ENCODE measurements around the gene FAM170B. TPM values are rescaled to one million over a fixed set of nuclear protein-coding genes. Genes with fewer than 3 reads are reported as not detected.

The FAM170B gene
- total RNA-seq, 1 donor from 2014 or later, result not detected

- Histone ChIP-seq H3K9me3 (ENCODE audit: low read depth) (no peaks in the 10 kb centered on the region), H4K20me1 (ENCODE audit: low read depth) (no peaks in the 10 kb centered on the region), H3K79me2 (ENCODE audit: low read depth) (no peaks in the 10 kb centered on the region), H3K36me3 (no peaks in the 10 kb centered on the region), H3K27ac (no peak overlapping the region), H3F3A (ENCODE audit: low read depth) (no peaks in the 10 kb centered on the region), H3K9ac (no peak overlapping the region), H3K27me3 (no peaks in the 10 kb centered on the region), H3K4me2 (no peak overlapping the region), H3K4me3 (no peak overlapping the region), H3K4me1 (peaks cover 3% of the 10 kb centered on the region), H2AFZ (replicated peaks) (no peak overlapping the region)
- H3K4me1 Mint-ChIP-seq, result peaks cover 6% of the 10 kb centered on the region
- no peak for DNase-seq (ENCODE audit: low spot score)
- peaks cover 2% of the 10 kb centered on the region for H3K27me3 Mint-ChIP-seq (ENCODE audit: insufficient read depth, low read depth)
- H3K27ac Mint-ChIP-seq, result no peak overlapping the region
- H3K36me3 Mint-ChIP-seq, result no peaks in the 10 kb centered on the region
- TF ChIP-seq EZH2 (IDR thresholded peaks at IDR 0.05), result no peak
- TF ChIP-seq EZH2phosphoT487 (IDR thresholded peaks at IDR 0.05), result no peak
- TF ChIP-seq CTCF (IDR thresholded peaks at IDR 0.05), result no peak
- no peak overlapping the region for H3K4me3 Mint-ChIP-seq
- no peaks in the 10 kb centered on the region for H3K9me3 Mint-ChIP-seq
These were observed 30.1 kb downstream of the FAM170B start for GRCh38 chr10:49103761-49104160.

GRCh38 chr10:49099046-49099445 is 34.8 kb downstream of the FAM170B start:
- H3K36me3 ChIP-seq, result no peaks in the 10 kb centered on the region
- no peaks in the 10 kb centered on the region for H3K9me3 ChIP-seq (ENCODE audit: low read depth)
- Mint-ChIP-seq H3K36me3 (no peaks in the 10 kb centered on the region), H3K4me1 (peaks cover 35% of the 10 kb centered on the region), H3K27ac (no peak overlapping the region), H3K27me3 (ENCODE audit: insufficient read depth, low read depth) (peaks cover 9% of the 10 kb centered on the region), H3K9me3 (no peaks in the 10 kb centered on the region), H3K4me3 (no peak overlapping the region)
- TF ChIP-seq EZH2phosphoT487 (IDR thresholded peaks at IDR 0.05) (no peak), CTCF (IDR thresholded peaks at IDR 0.05) (no peak), EZH2 (IDR thresholded peaks at IDR 0.05) (no peak)
- no peak overlapping the region for H3K4me2 ChIP-seq
- H3K27ac ChIP-seq, result no peak overlapping the region
- peaks cover 5% of the 10 kb centered on the region for H3K4me1 ChIP-seq
- H3K9ac ChIP-seq, result no peak overlapping the region
- DNase-seq (ENCODE audit: low spot score), result no peak
- no peaks in the 10 kb centered on the region for H4K20me1 ChIP-seq (ENCODE audit: low read depth)
- H2AFZ ChIP-seq (replicated peaks), result no peak overlapping the region
- H3F3A ChIP-seq (ENCODE audit: low read depth), result no peaks in the 10 kb centered on the region
- no peaks in the 10 kb centered on the region for H3K79me2 ChIP-seq (ENCODE audit: low read depth)
- no peak overlapping the region for H3K4me3 ChIP-seq
- H3K27me3 ChIP-seq, result no peaks in the 10 kb centered on the region

GRCh38 chr10:49096890-49097445 is 36.9 kb downstream of the FAM170B start:
- H3K9ac ChIP-seq, result no peak overlapping the region
- DNase-seq (ENCODE audit: low spot score), result no peak
- no peak overlapping the region for H3K27ac ChIP-seq
- peaks cover 5% of the 10 kb centered on the region for H3K4me1 ChIP-seq
- Mint-ChIP-seq H3K4me1 (peaks cover 36% of the 10 kb centered on the region), H3K36me3 (no peaks in the 10 kb centered on the region), H3K27me3 (ENCODE audit: insufficient read depth, low read depth) (peaks cover 9% of the 10 kb centered on the region), H3K4me3 (no peak overlapping the region), H3K27ac (peak overlapping the region; percentile 50), H3K9me3 (no peaks in the 10 kb centered on the region)
- H3F3A ChIP-seq (ENCODE audit: low read depth), result no peaks in the 10 kb centered on the region
- H3K4me3 ChIP-seq, result no peak overlapping the region
- TF ChIP-seq CTCF (IDR thresholded peaks at IDR 0.05), result no peak
- no peak for TF ChIP-seq EZH2 (IDR thresholded peaks at IDR 0.05)
- TF ChIP-seq EZH2phosphoT487 (IDR thresholded peaks at IDR 0.05), result no peak
- no peaks in the 10 kb centered on the region for H3K27me3 ChIP-seq
- H3K4me2 ChIP-seq, result no peak overlapping the region
- no peaks in the 10 kb centered on the region for H4K20me1 ChIP-seq (ENCODE audit: low read depth)
- no peak overlapping the region for H2AFZ ChIP-seq (replicated peaks)
- H3K79me2 ChIP-seq (ENCODE audit: low read depth), result no peaks in the 10 kb centered on the region
- H3K36me3 ChIP-seq, result no peaks in the 10 kb centered on the region
- H3K9me3 ChIP-seq (ENCODE audit: low read depth), result no peaks in the 10 kb centered on the region

Measured in neural progenitor cell (in vitro differentiated cells).